HG02763 (cell line): ENCODE results near the gene GRIK5.
A peak's percentile ranks its signal among the peaks of the same experiment; 100 is the strongest.
"Not testable (repeated sequence)": the region's sequence is repeated elsewhere in the genome, so short reads cannot be mapped to it uniquely, and the experiment has no call there.

ENCODE experiments used
- ATAC-seq: cut with Tn5 transposase; IDR thresholded peaks from one replicate; pipeline ENCODE4 v1.9.1; 2021; ENCODE audit warnings: mild to moderate bottlenecking, moderate library complexity; ENCODE audit not compliant: unreplicated experiment

The GRIK5 gene

DNA sequence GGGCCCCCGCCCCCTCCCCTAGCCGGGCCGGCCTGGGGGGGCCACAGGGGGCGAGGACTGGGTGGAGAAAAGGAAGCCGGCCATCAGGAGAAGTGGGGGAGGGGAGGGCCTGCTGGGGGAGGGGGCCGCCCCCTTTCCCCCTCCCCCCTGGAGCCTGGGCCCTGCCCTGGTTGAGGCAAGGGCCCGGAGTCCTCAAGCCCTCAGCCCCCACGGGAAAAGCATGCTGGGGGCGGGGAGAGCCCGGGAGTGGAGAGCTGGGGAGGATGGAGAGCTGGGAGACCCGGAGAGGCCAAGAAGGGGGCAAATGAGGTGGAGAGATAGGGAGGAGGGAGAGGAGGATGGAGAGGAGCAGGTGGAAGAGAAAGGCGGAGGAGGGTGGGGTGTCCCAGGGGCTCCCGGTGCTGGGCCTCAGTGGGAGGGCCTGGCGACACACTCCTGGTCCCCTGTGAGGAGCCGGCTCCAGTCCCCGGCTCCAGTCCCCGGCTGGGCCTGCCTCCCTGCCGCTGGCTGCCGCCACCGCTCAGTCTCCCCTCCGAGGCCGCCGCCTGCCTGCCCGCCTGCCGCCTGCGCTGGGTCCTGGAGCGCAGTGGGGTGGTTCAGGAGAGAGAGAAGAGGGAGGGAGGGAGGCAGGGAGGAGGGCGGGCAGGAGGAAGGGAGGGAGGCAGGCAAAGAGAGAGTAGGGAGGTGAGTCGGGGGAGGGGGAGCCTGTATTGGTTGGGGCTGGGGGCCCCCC, at the start of gene GRIK5:
Gene GRIK5, minus strand, starts transcription at position 588 of the 733 bp plus-strand sequence. CDS start 4,436 bp downstream, outside the sequence.
- no peak for ATAC-seq

DNA sequence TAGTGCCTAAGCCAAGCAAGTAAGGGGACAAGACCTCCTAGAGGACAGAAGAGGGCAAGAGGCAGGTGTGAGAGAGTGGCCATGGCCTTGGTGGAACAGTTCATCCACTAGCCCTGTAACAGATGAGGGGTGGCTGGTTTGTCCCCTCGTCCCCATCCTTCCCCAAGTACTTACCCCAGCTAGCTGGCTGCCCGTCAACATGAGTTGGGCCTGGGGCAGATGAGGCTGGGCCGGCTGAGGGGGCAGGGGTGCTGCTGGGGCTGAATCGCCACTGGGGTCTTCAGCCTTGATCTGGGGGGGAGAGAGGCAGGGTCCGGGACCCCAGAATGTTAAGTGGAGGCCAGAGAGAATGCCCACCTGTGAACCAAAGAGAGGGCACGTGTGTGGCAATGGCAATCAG, 47.1 kb upstream of the GRIK5 start:
- no peak for ATAC-seq

- ATAC-seq: no peak
Observed at GRCh38 chr19:42116308-42117075, 46.5 kb upstream of the GRIK5 start.

DNA sequence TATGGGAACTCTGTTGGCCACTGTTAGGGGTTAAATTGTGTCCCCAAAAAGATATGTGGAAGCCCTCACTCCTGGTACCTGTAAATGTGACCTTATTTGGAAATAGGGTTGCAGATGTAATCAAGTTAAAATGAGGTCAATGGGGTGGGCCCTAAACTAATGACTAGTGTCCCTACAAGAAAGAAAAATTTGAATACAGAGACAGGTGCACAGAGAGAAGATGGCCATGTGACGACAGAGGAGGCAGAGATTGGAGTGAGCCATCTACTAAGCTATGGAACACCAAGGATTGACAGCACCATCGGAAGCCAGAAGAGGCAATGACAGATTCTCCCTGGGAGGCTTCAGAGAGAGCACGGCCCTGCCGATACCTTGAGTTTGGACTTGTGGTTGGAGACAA, 45.7 kb upstream of the GRIK5 start:
- no peak for ATAC-seq

DNA sequence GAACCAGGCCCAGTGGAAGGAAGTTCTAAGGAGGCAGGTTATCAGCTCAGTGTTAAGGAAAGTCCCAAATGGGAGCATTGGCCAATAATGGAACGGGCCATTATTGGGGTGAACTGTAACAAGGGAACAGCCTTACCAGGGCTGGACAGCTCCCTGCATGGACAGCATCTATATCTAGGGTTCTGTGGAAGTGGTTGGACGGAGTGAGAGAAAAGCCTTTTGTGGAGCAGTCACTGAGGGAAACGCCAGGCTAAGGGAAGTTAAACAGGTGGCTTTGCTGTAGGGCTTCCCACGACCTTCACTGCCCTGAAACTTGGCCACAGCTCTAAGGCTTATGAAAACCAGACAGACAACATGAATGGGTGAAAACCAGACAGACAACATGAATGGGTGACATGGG, 45.2 kb upstream of the GRIK5 start:
- no peak for ATAC-seq

DNA sequence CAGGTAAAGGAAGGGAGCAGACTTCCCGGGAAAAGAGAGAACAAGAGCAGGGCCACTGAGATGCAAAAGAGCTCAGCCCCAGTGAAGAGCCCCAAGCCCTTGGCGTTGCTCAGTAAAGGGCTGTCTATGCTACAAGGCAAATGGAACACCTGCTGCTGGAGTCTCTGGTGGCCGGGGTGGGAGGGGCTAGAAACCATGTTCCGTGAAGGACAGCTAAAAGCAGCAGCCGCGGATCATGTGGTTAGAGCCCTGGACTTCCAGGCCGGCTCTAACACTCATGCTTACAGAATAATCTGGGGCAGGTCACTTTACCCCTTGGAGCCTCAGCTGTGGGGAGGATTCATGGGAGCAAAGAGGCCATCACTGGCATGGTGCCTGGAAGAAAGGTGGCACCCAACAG, 44.4 kb upstream of the GRIK5 start:
- ATAC-seq: peak; percentile 50

- ATAC-seq: peak; percentile 43
Observed at GRCh38 chr19:42113641-42114348, 43.8 kb upstream of the GRIK5 start.

DNA sequence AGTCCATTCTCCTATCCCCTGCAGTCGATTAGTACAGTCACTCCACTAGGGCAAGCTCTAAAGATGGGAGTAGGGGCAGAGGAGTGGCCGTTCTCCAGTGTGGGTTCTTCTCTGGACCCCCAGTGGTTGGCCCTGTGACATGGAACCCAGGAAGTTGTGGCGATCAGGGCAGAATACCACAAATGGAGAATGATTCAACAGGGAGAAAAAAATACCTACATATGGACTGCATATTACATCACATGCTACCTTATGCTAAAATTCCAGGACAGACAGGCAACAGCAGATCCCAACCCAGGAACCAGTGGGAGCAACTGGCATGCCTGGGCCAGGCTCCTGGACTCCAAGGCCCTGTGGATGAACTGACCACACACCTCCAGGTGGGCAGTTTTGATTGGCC, 41.8 kb upstream of the GRIK5 start:
- no peak for ATAC-seq

DNA sequence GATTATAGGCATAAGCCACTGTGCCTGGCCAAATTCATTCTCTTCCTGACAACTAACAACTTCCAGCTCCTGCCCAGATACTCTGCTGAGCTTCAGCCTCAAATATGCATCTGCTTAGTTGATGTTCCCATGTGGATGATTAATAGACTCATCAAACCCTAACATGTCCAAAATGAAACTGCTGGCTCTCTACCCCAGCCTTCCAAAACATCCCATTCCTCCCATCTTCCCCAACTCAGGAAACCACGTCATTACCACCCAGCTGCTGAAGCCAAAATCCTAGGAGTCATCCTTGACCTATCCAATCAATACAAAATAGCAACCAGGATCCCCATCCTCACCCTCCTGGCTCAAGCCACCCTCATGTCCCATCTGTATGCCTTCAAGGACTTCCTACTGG, 41.4 kb upstream of the GRIK5 start:
- no peak for ATAC-seq

DNA sequence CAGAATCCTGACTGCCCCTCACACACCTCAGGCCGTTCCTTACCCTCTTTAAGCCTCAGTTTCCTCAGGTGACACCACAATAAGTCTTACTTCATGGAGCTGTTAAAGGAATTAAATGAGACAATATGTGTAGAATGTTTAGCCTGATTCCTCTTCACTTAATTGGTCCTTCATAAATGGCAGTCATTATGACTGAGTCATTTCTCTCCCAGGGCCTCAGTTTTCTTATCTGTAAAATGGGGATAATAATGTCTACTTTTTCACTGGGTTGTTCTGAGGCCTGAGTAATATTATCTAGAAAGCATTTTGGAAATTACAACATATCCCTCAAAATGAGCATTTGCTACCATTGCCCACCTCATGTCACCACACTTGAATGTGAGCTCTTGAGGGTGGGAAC, 40.7 kb upstream of the GRIK5 start:
- no peak for ATAC-seq

GRCh38 chr19:42109896-42110295, 39.9 kb upstream of the GRIK5 start:
- ATAC-seq: no peak

- ATAC-seq: peak; percentile 44
Observed at GRCh38 chr19:42108527-42109389, 38.8 kb upstream of the GRIK5 start.

GRCh38 chr19:42105368-42105767, 35.4 kb upstream of the GRIK5 start:
- no peak for ATAC-seq

GRCh38 chr19:42102877-42103276, 32.9 kb upstream of the GRIK5 start:
- no peak for ATAC-seq

GRCh38 chr19:42100241-42100640, 30.2 kb upstream of the GRIK5 start:
- ATAC-seq: not testable (repeated sequence)

DNA sequence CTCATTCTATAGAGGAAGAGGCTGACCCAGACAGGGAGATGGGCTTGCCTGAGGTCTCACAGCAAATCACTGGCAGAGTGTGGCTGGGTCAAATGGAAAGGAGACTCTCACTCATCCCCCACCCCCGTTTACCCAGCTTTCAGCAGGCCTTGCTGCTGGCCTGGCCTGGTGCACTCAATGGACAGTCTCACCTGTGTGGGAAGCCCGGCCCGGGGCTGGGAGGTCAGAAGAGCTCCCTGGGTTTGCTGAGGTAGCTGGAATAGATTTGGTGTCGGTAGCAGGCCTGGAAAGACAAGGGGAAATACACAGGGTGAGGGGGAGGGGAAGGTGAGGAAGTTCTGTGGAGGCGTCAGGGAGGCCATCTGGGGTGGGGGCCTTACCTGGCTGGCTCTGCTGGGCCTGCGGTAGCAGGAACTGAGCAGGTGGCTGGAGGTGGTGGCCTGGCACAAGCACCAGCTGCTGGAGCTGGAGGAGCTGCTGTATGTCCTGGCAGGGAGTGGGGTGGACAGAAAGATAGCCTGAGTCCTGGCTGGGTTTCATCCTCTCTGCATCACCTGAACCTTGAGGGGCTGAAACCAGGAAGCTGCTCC, 29.4 kb upstream of the GRIK5 start:
- no peak for ATAC-seq

- ATAC-seq: no peak
Observed at GRCh38 chr19:42098781-42099180, 28.8 kb upstream of the GRIK5 start.

DNA sequence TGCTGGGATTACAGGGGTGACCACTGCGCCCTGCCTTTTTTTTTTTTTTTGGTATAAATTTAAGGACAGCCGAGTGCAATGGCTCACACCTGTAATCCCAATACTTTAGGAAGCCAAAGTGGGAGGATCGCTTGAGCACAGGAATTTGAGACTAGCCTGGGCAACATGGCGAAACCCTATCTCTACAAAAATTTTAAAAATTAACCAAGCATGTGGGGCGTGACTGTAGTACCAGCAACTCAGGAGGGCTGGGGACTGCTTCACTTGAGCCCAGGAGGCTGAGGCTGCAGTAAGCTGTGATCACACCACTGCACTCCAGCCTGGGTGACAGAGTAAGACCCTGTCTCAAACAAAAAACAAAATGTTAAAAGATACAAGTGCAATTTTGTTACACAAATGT, 27.5 kb upstream of the GRIK5 start:
- no peak for ATAC-seq

DNA sequence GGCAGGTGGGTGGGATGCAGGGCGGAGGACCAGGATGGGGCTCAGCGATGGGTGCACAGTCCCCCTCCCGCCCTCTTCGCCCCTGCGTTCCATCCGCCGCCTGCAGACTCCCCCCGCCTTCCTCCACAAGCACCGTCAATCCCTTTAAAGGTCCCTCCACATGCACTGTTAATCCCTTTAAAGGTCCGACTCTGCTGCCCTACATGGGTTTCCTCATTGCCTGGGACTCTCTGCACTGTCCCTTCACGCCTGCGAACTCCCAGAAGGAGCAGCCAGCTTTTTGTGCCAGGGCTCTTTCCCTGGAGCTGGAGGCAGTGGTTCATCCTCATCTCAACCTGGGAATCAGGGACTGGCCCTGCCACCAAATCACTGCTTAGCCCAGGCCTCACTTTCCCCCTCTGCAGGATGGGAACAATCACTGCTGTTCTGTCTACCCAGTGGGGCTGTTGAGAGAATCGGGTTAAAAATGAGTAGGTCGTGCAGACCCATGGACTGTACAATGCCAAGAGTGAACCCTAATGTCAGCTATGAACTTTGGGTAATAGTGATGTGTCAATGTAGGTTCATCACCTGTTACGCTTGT, 26.3 kb upstream of the GRIK5 start:
- ATAC-seq: no peak

- no peak for ATAC-seq
Observed at GRCh38 chr19:42095814-42096230, 25.8 kb upstream of the GRIK5 start.
